OCI-LY3 (cell line): ENCODE results near the gene CCDC126.

Experiments used
- CTCF ChIP-seq: fragments of 200-600, 300-600 bp; sonication (generic); IDR thresholded peaks from 2 replicates; pipeline ENCODE4 v1.5.1; 2014; ENCODE audit warnings: antibody characterized with exemption, low read length, low read depth
- EZH2phosphoT487 ChIP-seq: fragments of 200-600 bp; shearing (Covaris generic); IDR thresholded peaks from 2 replicates; pipeline ENCODE4 v1.6.1; 2018; ENCODE audit warnings: antibody characterized with exemption, mixed run types, low read depth

GRCh38 chr7:23633417-23633816 lies 36.2 kb downstream of the CCDC126 start:
- TF ChIP-seq CTCF: no peak
- TF ChIP-seq EZH2phosphoT487: no peak
